PC-9 (cell line): ENCODE results near the gene FAM162A.

Source experiments
- EZH2 ChIP-seq: fragments of 200-600 bp; sonication (generic); IDR thresholded peaks from 2 replicates; pipeline ENCODE4 v1.8.0; 2017; ENCODE audit warnings: antibody characterized with exemption, low read depth
- TF ChIP-seq, protein P1 (sequence below): fragments of 200-600 bp; sonication (generic); conservative IDR thresholded peaks from 2 replicates; pipeline ENCODE4 v1.6.1; 2017; ENCODE audit warnings: mixed run types, antibody characterized with exemption, mild to moderate bottlenecking, moderate library complexity

- TF ChIP-seq, protein P1, sequence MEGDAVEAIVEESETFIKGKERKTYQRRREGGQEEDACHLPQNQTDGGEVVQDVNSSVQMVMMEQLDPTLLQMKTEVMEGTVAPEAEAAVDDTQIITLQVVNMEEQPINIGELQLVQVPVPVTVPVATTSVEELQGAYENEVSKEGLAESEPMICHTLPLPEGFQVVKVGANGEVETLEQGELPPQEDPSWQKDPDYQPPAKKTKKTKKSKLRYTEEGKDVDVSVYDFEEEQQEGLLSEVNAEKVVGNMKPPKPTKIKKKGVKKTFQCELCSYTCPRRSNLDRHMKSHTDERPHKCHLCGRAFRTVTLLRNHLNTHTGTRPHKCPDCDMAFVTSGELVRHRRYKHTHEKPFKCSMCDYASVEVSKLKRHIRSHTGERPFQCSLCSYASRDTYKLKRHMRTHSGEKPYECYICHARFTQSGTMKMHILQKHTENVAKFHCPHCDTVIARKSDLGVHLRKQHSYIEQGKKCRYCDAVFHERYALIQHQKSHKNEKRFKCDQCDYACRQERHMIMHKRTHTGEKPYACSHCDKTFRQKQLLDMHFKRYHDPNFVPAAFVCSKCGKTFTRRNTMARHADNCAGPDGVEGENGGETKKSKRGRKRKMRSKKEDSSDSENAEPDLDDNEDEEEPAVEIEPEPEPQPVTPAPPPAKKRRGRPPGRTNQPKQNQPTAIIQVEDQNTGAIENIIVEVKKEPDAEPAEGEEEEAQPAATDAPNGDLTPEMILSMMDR = no peak
- TF ChIP-seq EZH2 = no peak
Observed at GRCh38 chr3:122377975-122378374, 6.0 kb upstream of the FAM162A start.
